B cell (primary cell): ENCODE results near the gene GCA. TPM values are rescaled to one million over a fixed set of nuclear protein-coding genes. Genes with fewer than 3 reads are reported as not detected.

ENCODE experiments used
- ATAC-seq: fragments of 200-7000 bp; cut with Tn5 transposase; one replicate; pipeline ENCODE4 v1.10.0; 2021; ENCODE audit warnings: low read depth, mild to moderate bottlenecking, moderate number of reproducible peaks, moderate library complexity
- CTCF ChIA-PET: fragments of 350-600 bp; sonication (Branson Sonifier 250); formaldehyde crosslinking; loops from one replicate; lab custom pipeline; 2021; ENCODE audit warnings: antibody characterized with exemption, inconsistent platforms; lab: Charles Lee
- POLR2A ChIA-PET: fragments of 350-600 bp; sonication (Branson Sonifier 250); formaldehyde crosslinking; loops from one replicate; lab custom pipeline; 2021; ENCODE audit warnings: antibody characterized with exemption; lab: Charles Lee
- DNase-seq: peaks from one replicate; pipeline ENCODE4 v3.0.0; 2013
- H2AFZ ChIP-seq: 2 replicates; pipeline ENCODE4 v1.6.1; 2012; ENCODE audit warnings: mild to moderate bottlenecking, low read depth, low read length; ENCODE audit not compliant: insufficient read depth, poor library complexity, severe bottlenecking
- H3K27ac ChIP-seq, 2 donors: 1 replicate in 1 of 2; 2 replicates in 1 of 2; pipeline ENCODE4 v1.5.1; 2012 to 2013; ENCODE audit warnings: low read length in 2 of 2, mild to moderate bottlenecking in 2 of 2, moderate library complexity in 1 of 2
- H3K27me3 ChIP-seq, 4 experiments: fragments of 200-600 bp in 1 of 4; sonication (generic) in 1 of 4; replicated peaks in 1 of 4; 1 replicate in 2 of 4; 2 replicates in 2 of 4; pipeline versions ENCODE4 v1.6.1 to v1.7.0; 2013 to 2016; ENCODE audit warnings: low read length in 3 of 4, mild to moderate bottlenecking in 2 of 4, mixed read lengths in 1 of 4, moderate library complexity in 1 of 4; ENCODE audit not compliant: insufficient read depth in 4 of 4, control insufficient read depth in 3 of 4; ENCODE audit errors: control extremely low read depth in 1 of 4
- H3K36me3 ChIP-seq, 2 experiments: replicated peaks in 1 of 2; 1 replicate in 1 of 2; 2 replicates in 1 of 2; pipeline versions ENCODE4 v1.6.1 to v1.7.1; 2013; ENCODE audit warnings: low read length in 1 of 2; ENCODE audit not compliant: insufficient read depth in 2 of 2, control insufficient read depth in 1 of 2; ENCODE audit errors: control extremely low read depth in 1 of 2, extremely low read depth in 1 of 2
- H3K4me1 ChIP-seq, 2 donors: fragments of 200-600 bp in 1 of 2; sonication (generic) in 1 of 2; 1 replicate in 1 of 2; 2 replicates in 1 of 2; pipeline versions ENCODE4 v1.5.1 to v1.6.1; 2013 to 2017; ENCODE audit warnings: low read length in 2 of 2; ENCODE audit not compliant: control insufficient read depth in 2 of 2, insufficient read depth in 2 of 2
- H3K4me2 ChIP-seq: replicated peaks from 2 replicates; pipeline ENCODE3; 2012; ENCODE audit warnings: mild to moderate bottlenecking, low read depth, low read length; ENCODE audit not compliant: poor library complexity, severe bottlenecking
- H3K4me3 ChIP-seq, 5 experiments: fragments of 200-600 bp in 1 of 5; sonication (generic) in 1 of 5; 1 replicate in 3 of 5; 2 replicates in 2 of 5; pipeline versions ENCODE4 v1.5.1 to v1.7.0; 2011 to 2016; ENCODE audit warnings: low read length in 4 of 5, mild to moderate bottlenecking in 4 of 5, low read depth in 2 of 5, control low read depth in 1 of 5, moderate library complexity in 1 of 5; ENCODE audit not compliant: insufficient read depth in 1 of 5; ENCODE audit errors: control extremely low read depth in 1 of 5, extremely low read depth in 1 of 5
- H3K79me2 ChIP-seq: fragments of 200-600 bp; sonication (generic); one replicate; pipeline ENCODE4 v1.6.0; 2016; ENCODE audit warnings: low read length; ENCODE audit not compliant: control insufficient read depth, insufficient read depth
- H3K9ac ChIP-seq: fragments of 200-600 bp; sonication (generic); 2 replicates; pipeline ENCODE4 v1.6.1; 2017; ENCODE audit warnings: mild to moderate bottlenecking, low read length, moderate library complexity
- H3K9me3 ChIP-seq, 3 donors: one replicate each; pipeline versions ENCODE4 v1.6.1 to v1.7.1; 2013; ENCODE audit warnings: low read length in 2 of 3; ENCODE audit not compliant: control insufficient read depth in 2 of 3, insufficient read depth in 1 of 3; ENCODE audit errors: control extremely low read depth in 1 of 3
- H4K20me1 ChIP-seq: 2 replicates; pipeline ENCODE4 v1.6.0; 2012; ENCODE audit warnings: mild to moderate bottlenecking, low read length; ENCODE audit not compliant: insufficient read depth, control insufficient read depth, poor library complexity, severe bottlenecking
- H3K27ac Mint-ChIP-seq: one replicate; pipeline ENCODE4 v1.8.0; 2021; ENCODE audit warnings: mixed read lengths
- H3K27me3 Mint-ChIP-seq: one replicate; pipeline ENCODE4 v1.8.0; 2021; ENCODE audit warnings: mixed read lengths
- H3K4me1 Mint-ChIP-seq: one replicate; pipeline ENCODE4 v1.8.0; 2021; ENCODE audit warnings: mixed read lengths
- H3K4me3 Mint-ChIP-seq: one replicate; pipeline ENCODE4 v1.8.0; 2021; ENCODE audit warnings: mixed read lengths
- H3K9me3 Mint-ChIP-seq: one replicate; pipeline ENCODE4 v1.8.0; 2022; ENCODE audit warnings: mixed read lengths; ENCODE audit not compliant: insufficient read depth
- CTCF ChIP-seq: fragments of 200-600 bp; IDR thresholded peaks from one replicate; pipeline ENCODE4 v1.8.0; 2022; ENCODE audit warnings: antibody characterized with exemption, mild to moderate bottlenecking
- EZH2 ChIP-seq: IDR thresholded peaks from 2 replicates; pipeline ENCODE4 v1.6.1; 2012; ENCODE audit warnings: borderline replicate concordance, low read depth, mild to moderate bottlenecking, moderate library complexity, low read length; ENCODE audit not compliant: insufficient read depth, poor library complexity, severe bottlenecking
- WGBS: methylation state at CpG from one replicate; pipeline ENCODE4 v1.1.5; 2013; ENCODE audit warnings: missing lambda C conversion rate; ENCODE audit not compliant: insufficient coverage; 5-methylcytosine and 5-hydroxymethylcytosine counted together
- intact Hi-C: fragments of 100-400 bp; cut with micrococcal nuclease; formaldehyde crosslinking; loops from one replicate; pipeline ENCODE4 v1.10.0; 2022
- polyA plus RNA-seq: library from polyadenylated mRNA; depleted of rRNA; stranded (reverse); fragments of >200 nt; gene quantifications from 2 replicates; pipeline ENCODE4 v1.2.3, GENCODE V29; 2012
- total RNA-seq, 2 donors: library from RNA; stranded (reverse); fragments of 120-200 nt in 1 of 2; gene quantifications; 1 replicate in 1 of 2; 2 replicates in 1 of 2; pipeline versions ENCODE4 v1.2.3 to v1.2.4, GENCODE V29; 2013 to 2022

The GCA gene
- total and polyA plus RNA-seq, 2 donors (not counting 1 experiment from before 2014, with no cell fraction given), result 17.9 to 33.0 TPM

- intact Hi-C loops, result no loop called here
- no peaks in the 10 kb centered on the region for H3K79me2 ChIP-seq
- ChIA-PET CTCF (no interaction called here), POLR2A (no interaction called here)
- no peak overlapping the region for H3K27ac Mint-ChIP-seq
- H3K4me3 Mint-ChIP-seq, result peak overlapping the region; percentile 26
- H3K36me3 ChIP-seq, result no peaks in the 10 kb centered on the region
- no peak overlapping the region for H3K4me2 ChIP-seq
- H3K27ac ChIP-seq, result no peak overlapping the region
- H3K9me3 ChIP-seq, result no peaks in the 10 kb centered on the region
- peaks cover 0 to 2% (median 0%) of the 10 kb centered on the region in 4 experiments for H3K27me3 ChIP-seq
- H3K4me1 Mint-ChIP-seq, result no peaks in the 10 kb centered on the region
- H2AFZ ChIP-seq, result no peak overlapping the region
- H3K9me3 Mint-ChIP-seq, result no peaks in the 10 kb centered on the region
- no peak for ATAC-seq
- H3K4me1 ChIP-seq, result no peaks in the 10 kb centered on the region
- no peaks in the 10 kb centered on the region for H4K20me1 ChIP-seq
- no peak overlapping the region for H3K9ac ChIP-seq
- peak; percentile 4 for DNase-seq
- H3K4me3 ChIP-seq, result no peak overlapping the region
- WGBS, result 79% methylated on average over 6 of the region's 12 CpGs
- peaks cover 10% of the 10 kb centered on the region for H3K27me3 Mint-ChIP-seq
- TF ChIP-seq CTCF (no peak), EZH2 (no peak)
These were observed 36.0 kb downstream of the GCA start for GRCh38 chr2:162379719-162380580.

DNA sequence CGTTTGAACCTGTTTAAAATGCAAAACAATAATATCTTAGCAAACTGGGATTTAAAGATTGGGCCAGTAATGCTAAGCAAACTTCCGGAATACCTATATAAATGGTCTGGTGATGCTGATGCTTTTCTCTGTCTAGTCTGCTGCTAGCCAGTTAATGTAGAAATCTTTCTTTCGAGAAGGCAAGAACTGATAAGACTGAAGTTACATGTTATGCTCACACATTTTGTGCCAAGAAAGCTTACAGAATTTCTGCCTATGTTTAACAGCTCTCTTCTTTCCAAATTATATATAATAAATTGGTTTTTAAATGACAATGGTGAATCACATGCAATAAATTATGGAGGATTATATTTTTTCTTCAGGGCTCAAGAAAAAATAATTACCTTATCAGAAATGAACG is 37.9 kb downstream of the GCA start:
- Histone ChIP-seq H3K79me2 (no peaks in the 10 kb centered on the region), H3K4me3 (no peak overlapping the region), H3K27me3 (peaks cover 0 to 2% (median 0%) of the 10 kb centered on the region in 4 experiments), H3K27ac (no peak overlapping the region), H3K4me1 (no peaks in the 10 kb centered on the region), H3K9me3 (no peaks in the 10 kb centered on the region), H4K20me1 (no peaks in the 10 kb centered on the region), H2AFZ (no peak overlapping the region), H3K4me2 (no peak overlapping the region), H3K36me3 (no peaks in the 10 kb centered on the region), H3K9ac (no peak overlapping the region)
- POLR2A ChIA-PET, result no interaction called here
- CTCF ChIA-PET, result no interaction called here
- Mint-ChIP-seq H3K4me1 (no peaks in the 10 kb centered on the region), H3K4me3 (no peak overlapping the region), H3K27ac (no peak overlapping the region), H3K27me3 (peaks cover 19% of the 10 kb centered on the region), H3K9me3 (no peaks in the 10 kb centered on the region)
- TF ChIP-seq EZH2 (no peak), CTCF (no peak)
- intact Hi-C loops, result no loop called here
- ATAC-seq, result no peak
- no CpG with 5 or more reads among the region's 4 CpGs for WGBS
- no peak for DNase-seq
